Stimulated activated CD4-positive, alpha-beta T cell treated with anti-CD3 and anti-CD28 coated beads, TNF-alpha, amount 100 ng/mL, for 1 hour (primary cell): ENCODE results near the gene ZNF143.
A peak's percentile ranks its signal among the peaks of the same experiment; 100 is the strongest.
"Not testable (repeated sequence)": the region's sequence is repeated elsewhere in the genome, so short reads cannot be mapped to it uniquely, and the experiment has no call there.

Source experiments
- DNase-seq, 3 donors: peaks; one replicate each; pipeline ENCODE4 v3.0.0-alpha.2; 2020; ENCODE audit warnings: low read depth in 3 of 3, low spot score in 1 of 3

ZNF143 gene

GRCh38 chr11:9460322-9461062, at the start of gene ZNF143:
ZNF143 (plus strand) TSS chr11:9461012; CDS start chr11:9471309, 10,297 bp downstream.
- DNase-seq, result peak; percentile 98 to 99 (median 99)

- DNase-seq, result no peak
Observed at GRCh38 chr11:9428706-9429105, 32.1 kb upstream of the ZNF143 start.

DNA sequence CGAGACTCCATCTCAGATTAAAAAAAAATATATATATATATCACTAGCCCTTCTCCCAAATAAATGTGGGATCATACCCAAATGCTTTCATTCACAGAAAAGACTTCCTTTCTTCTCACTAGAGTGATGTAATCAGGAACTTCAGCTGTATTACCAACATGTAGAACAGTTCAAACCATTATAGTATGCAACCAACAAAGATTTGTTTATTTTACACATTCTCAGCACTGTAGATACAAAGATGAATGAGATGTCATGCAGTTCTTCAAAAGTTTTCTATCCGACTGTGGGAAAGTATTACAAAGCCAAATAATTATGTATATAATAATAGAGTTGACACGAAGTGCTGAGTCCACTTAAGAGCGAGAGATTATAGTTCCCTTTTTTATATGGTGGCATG, 22.2 kb upstream of the ZNF143 start:
- DNase-seq, result no peak

GRCh38 chr11:9446230-9446629, 14.6 kb upstream of the ZNF143 start:
- DNase-seq, result no peak

- no peak for DNase-seq
Observed at GRCh38 chr11:9448576-9449352, 12.0 kb upstream of the ZNF143 start.

GRCh38 chr11:9452023-9452422, 8.8 kb upstream of the ZNF143 start:
- DNase-seq, result not testable (repeated sequence)

GRCh38 chr11:9455722-9456121, 5.1 kb upstream of the ZNF143 start:
- DNase-seq, result no peak

- peak in 1 of 3 donors; percentile 15 for DNase-seq
Observed at GRCh38 chr11:9459667-9460321, 1.0 kb upstream of the ZNF143 start.

DNA sequence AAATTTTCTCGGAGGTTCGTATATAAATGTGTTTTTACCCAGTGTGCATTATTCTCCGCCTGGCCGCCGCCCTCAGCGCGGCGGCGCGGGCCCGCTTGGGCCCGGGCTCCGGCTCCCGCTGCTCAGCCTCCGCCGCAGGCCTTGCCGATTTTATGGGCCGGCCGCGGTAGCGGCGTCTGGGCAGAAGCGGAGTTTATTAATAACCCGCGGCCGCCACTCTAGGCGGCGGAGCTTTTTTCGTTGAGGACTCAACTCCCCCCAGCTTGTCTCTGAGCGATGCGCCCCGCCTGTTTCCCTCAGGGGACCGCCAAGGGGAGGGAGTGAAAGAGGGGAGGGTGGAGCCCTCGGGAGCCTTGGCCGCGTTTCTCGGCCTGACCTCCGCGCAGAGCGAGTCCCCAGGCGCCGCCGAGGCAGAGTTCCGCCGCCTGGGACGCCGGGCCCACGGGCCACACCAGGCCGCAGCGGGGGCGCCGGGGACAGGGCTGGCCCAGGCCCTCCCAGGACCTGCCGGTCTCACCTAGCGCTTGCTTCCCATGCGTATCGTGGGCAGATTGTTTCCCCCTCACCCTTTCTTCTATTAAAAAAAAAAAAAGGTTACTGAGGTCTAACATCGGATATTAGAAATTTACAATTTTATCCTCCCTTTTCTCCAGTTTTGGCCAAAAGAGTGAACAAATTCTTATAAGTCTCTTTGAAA, 399 bp downstream of the ZNF143 start:
- peak; percentile 49 to 60 (median 56) for DNase-seq

DNA sequence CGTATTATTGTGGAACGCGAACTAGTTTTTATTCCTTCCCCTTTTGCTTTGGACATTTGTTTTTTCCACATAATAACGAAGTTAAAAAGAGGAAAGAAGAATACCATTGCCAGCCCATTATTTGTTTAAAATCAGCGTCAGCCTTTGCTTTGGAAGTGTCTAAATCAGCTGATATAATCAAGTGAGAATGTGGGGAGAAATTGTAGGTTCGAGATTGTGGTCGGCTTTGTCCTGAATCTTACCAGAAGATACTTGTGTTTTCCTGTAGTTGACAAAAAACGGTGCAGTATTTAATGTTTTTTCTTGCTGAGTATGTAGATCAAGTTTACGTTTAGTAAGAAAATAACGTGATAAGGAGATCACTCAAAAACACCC, 935 bp downstream of the ZNF143 start:
- DNase-seq, result no peak

DNA sequence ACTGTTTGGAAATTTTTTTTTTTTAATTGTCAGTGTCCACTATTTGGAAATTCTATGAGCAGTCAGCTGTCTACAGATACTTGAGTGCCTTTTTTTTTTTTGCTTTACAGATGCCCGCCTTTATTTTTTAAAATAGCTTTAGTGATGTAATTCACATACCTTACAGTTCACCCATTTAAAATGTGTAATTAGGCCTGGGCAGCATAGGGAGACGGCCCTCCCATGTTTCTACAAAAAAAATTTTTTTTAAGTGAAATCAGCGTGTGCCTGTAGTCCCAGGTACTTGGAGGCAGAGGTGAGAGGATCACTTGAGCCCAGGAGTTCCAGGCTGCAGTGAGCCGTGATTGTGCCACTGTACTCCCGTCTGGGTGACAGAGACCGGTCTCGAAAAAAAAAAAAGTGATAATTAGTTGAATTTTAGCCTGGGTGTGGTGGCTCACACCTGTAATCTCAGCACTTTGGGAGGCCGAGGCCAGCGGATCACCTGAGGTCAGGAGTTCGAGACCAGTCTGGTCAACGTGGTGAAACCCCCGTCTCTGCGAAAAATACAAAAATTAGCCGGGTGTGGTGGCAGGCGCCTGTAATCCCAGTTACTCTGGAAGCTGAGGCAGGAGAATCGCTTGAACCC, 1.5 kb downstream of the ZNF143 start:
- no peak for DNase-seq

GRCh38 chr11:9462806-9463537, 2.2 kb downstream of the ZNF143 start:
- DNase-seq, result no peak

GRCh38 chr11:9470765-9471164, 10.0 kb downstream of the ZNF143 start:
- DNase-seq, result no peak

DNA sequence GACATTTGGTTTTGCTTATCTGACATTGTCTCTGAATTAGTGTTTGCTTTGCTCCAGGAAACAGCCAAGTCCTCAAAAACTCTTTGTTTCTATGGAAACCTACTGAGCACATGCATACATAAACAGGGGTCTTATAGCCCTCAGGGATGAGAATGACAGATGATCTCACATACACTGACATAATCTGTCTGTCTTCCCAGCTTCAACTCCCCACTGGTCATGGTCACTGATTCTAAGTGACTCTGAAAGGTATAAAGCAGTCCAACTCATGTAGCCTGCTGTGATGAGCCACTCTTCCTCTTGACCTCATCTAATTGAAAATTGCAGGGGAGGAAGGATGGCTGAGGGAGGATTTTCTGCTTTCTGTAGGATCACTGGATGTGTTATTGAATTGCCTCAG, 12.6 kb downstream of the ZNF143 start:
- DNase-seq, result no peak

GRCh38 chr11:9479899-9480298, 19.1 kb downstream of the ZNF143 start:
- no peak for DNase-seq

GRCh38 chr11:9489080-9489765, 28.4 kb downstream of the ZNF143 start:
- DNase-seq, result no peak

DNA sequence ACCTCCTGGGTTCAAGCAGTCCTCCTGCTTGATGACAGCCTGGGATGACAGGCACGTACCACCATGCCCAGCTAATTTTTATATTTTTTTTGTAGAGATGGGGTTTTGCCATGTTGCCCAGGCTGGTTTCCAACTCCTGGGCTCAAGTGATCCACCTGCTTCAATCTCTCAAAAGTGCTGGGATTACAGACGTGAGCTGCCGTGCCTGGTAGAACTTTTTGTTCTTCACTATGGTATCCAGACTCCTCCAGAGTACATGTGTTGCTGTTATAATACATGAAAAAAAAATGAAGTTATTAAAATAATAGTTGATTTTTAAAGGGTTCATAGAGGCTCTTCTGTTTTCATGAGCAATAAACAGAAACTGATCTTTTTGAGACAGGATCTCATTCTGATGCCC, 29.6 kb downstream of the ZNF143 start:
- no peak for DNase-seq

- DNase-seq, result no peak
Observed at GRCh38 chr11:9493492-9493891, 32.7 kb downstream of the ZNF143 start.

GRCh38 chr11:9494316-9494715, 33.5 kb downstream of the ZNF143 start:
- DNase-seq, result no peak
